Activated B cell treated with CpG ODN at 0.5 μM for 24 hours (primary cell): Measurements from ENCODE around the gene REPS2. TPM values are rescaled to one million over a fixed set of nuclear protein-coding genes. Genes with fewer than 3 reads are reported as not detected.

Source experiments
- ATAC-seq: fragments of 200-7000 bp; cut with Tn5 transposase; one replicate; pipeline ENCODE4 v1.10.0; 2021; ENCODE audit warnings: low read depth, mild to moderate bottlenecking, moderate library complexity
- CTCF ChIA-PET: fragments of 350-600 bp; sonication (Branson Sonifier 250); formaldehyde crosslinking; loops from one replicate; lab custom pipeline; 2021; ENCODE audit warnings: antibody characterized with exemption; lab: Charles Lee
- POLR2A ChIA-PET: fragments of 350-600 bp; sonication (Branson Sonifier 250); formaldehyde crosslinking; loops from one replicate; lab custom pipeline; 2021; ENCODE audit warnings: antibody characterized with exemption; lab: Charles Lee
- DNase-seq: peaks from one replicate; pipeline ENCODE4 v3.0.0; 2022
- H3K27ac Mint-ChIP-seq: one replicate; pipeline ENCODE4 v1.8.0; 2020; ENCODE audit warnings: mixed read lengths
- H3K27me3 Mint-ChIP-seq: one replicate; pipeline ENCODE4 v1.8.0; 2021; ENCODE audit warnings: mixed read lengths
- H3K36me3 Mint-ChIP-seq: one replicate; pipeline ENCODE4 v1.8.0; 2021; ENCODE audit warnings: low read depth, mixed read lengths
- H3K4me1 Mint-ChIP-seq: one replicate; pipeline ENCODE4 v1.8.0; 2021; ENCODE audit warnings: mixed read lengths
- H3K4me3 Mint-ChIP-seq: one replicate; pipeline ENCODE4 v1.8.0; 2020; ENCODE audit warnings: mild to moderate bottlenecking, mixed read lengths
- H3K9me3 Mint-ChIP-seq: one replicate; pipeline ENCODE4 v1.8.0; 2020; ENCODE audit warnings: mixed read lengths
- CTCF ChIP-seq: fragments of 200-600 bp; IDR thresholded peaks from one replicate; pipeline ENCODE4 v1.8.0; 2022; ENCODE audit warnings: antibody characterized with exemption, mild to moderate bottlenecking
- intact Hi-C: fragments of 100-400 bp; cut with micrococcal nuclease; formaldehyde crosslinking; loops from one replicate; pipeline ENCODE4 v1.15.1; 2024
- total RNA-seq: library from RNA; stranded (reverse); gene quantifications from 2 replicates; pipeline ENCODE4 v1.2.3, GENCODE V29; 2022

Gene REPS2
- total RNA-seq, 1 donor from 2014 or later: 2.0 TPM

- peaks cover 2% of the 10 kb centered on the region for H3K36me3 Mint-ChIP-seq
- H3K9me3 Mint-ChIP-seq: no peaks in the 10 kb centered on the region
- no peak for TF ChIP-seq CTCF
- ATAC-seq: no peak
- H3K27ac Mint-ChIP-seq: no peak overlapping the region
- ChIA-PET POLR2A (no interaction called here), CTCF (no interaction called here)
- H3K4me3 Mint-ChIP-seq: no peak overlapping the region
- no peaks in the 10 kb centered on the region for H3K4me1 Mint-ChIP-seq
- H3K27me3 Mint-ChIP-seq: no peaks in the 10 kb centered on the region
- no peak for DNase-seq
- intact Hi-C loops: no loop called here
Observed at GRCh38 chrX:17056868-17057608, 110.6 kb downstream of the REPS2 start.

- no peak for TF ChIP-seq CTCF
- POLR2A ChIA-PET: no interaction called here
- Mint-ChIP-seq H3K4me3 (no peak overlapping the region), H3K4me1 (no peaks in the 10 kb centered on the region), H3K36me3 (peaks cover 1% of the 10 kb centered on the region), H3K27me3 (no peaks in the 10 kb centered on the region), H3K27ac (no peak overlapping the region), H3K9me3 (no peaks in the 10 kb centered on the region)
- DNase-seq (no peak), ATAC-seq (no peak)
- intact Hi-C loops: no loop called here
- CTCF ChIA-PET: no interaction called here
Observed at GRCh38 chrX:17062065-17062464, 115.6 kb downstream of the REPS2 start.

- ATAC-seq (no peak), DNase-seq (no peak)
- H3K27ac Mint-ChIP-seq: no peak overlapping the region
- H3K27me3 Mint-ChIP-seq: no peaks in the 10 kb centered on the region
- ChIA-PET CTCF (no interaction called here), POLR2A (no interaction called here)
- no peak for TF ChIP-seq CTCF
- peaks cover 2% of the 10 kb centered on the region for H3K36me3 Mint-ChIP-seq
- no peaks in the 10 kb centered on the region for H3K4me1 Mint-ChIP-seq
- H3K9me3 Mint-ChIP-seq: no peaks in the 10 kb centered on the region
- intact Hi-C loops: no loop called here
- no peak overlapping the region for H3K4me3 Mint-ChIP-seq
Observed at GRCh38 chrX:17065100-17065499, 118.6 kb downstream of the REPS2 start.

GRCh38 chrX:17067534-17067933, 121.1 kb downstream of the REPS2 start:
- Mint-ChIP-seq H3K4me3 (no peak overlapping the region), H3K36me3 (peaks cover 7% of the 10 kb centered on the region), H3K27me3 (no peaks in the 10 kb centered on the region), H3K9me3 (no peaks in the 10 kb centered on the region), H3K27ac (no peak overlapping the region), H3K4me1 (no peaks in the 10 kb centered on the region)
- ChIA-PET CTCF (no interaction called here), POLR2A (no interaction called here)
- intact Hi-C loops: no loop called here
- no peak for DNase-seq
- TF ChIP-seq CTCF: no peak
- ATAC-seq: no peak

GRCh38 chrX:17072301-17072700, 125.8 kb downstream of the REPS2 start:
- no peak overlapping the region for H3K27ac Mint-ChIP-seq
- ChIA-PET POLR2A (no interaction called here), CTCF (no interaction called here)
- no peak overlapping the region for H3K4me3 Mint-ChIP-seq
- H3K9me3 Mint-ChIP-seq: no peaks in the 10 kb centered on the region
- TF ChIP-seq CTCF: no peak
- H3K27me3 Mint-ChIP-seq: no peaks in the 10 kb centered on the region
- H3K36me3 Mint-ChIP-seq: peaks cover 10% of the 10 kb centered on the region
- H3K4me1 Mint-ChIP-seq: no peaks in the 10 kb centered on the region
- no peak for DNase-seq
- intact Hi-C loops: no loop called here
- no peak for ATAC-seq
